Measurements from ENCODE around the gene MINDY2. TPM values are rescaled to one million over a fixed set of nuclear protein-coding genes. Genes with fewer than 3 reads are reported as not detected.

MINDY2 gene
- total RNA-seq, 1 experiment from 2014 or later, result 17.6 TPM

Other genes with a start within 250 kb of the MINDY2 start
- gene ADAM10, start 21.6 kb upstream of the MINDY2 start, total RNA-seq (2021; ENCODE audit: unreplicated experiment), result 158 TPM
- 88.7 TPM for gene SLTM, start 162.4 kb downstream of the MINDY2 start, total RNA-seq (2021; ENCODE audit: unreplicated experiment)
- 31.5 TPM for gene RNF111, start 216.4 kb downstream of the MINDY2 start, total RNA-seq (2021; ENCODE audit: unreplicated experiment)